NCI-H1417 treated with DMSO at 0.1 percent for 48 hours (cell line): ENCODE measurements around the gene TNS1.
"Not testable (repeated sequence)": the region's sequence is repeated elsewhere in the genome, so short reads cannot be mapped to it uniquely, and the experiment has no call there.

ENCODE experiments used
- DNase-seq: peaks from one replicate; lab custom pipeline; 2025; lab: John Stamatoyannopoulos, UW

The TNS1 gene

GRCh38 chr2:217812170-217812569 is 190.6 kb downstream of the TNS1 start:
- DNase-seq: no peak

- DNase-seq: no peak
Observed at GRCh38 chr2:217810260-217810659, 192.5 kb downstream of the TNS1 start.

GRCh38 chr2:217809736-217810135 is 193.1 kb downstream of the TNS1 start:
- DNase-seq: no peak

- not testable (repeated sequence) for DNase-seq
Observed at GRCh38 chr2:217808967-217809366, 193.8 kb downstream of the TNS1 start.

- DNase-seq: no peak
Observed at GRCh38 chr2:217808326-217808725, 194.5 kb downstream of the TNS1 start.

GRCh38 chr2:217807753-217808152 is 195.0 kb downstream of the TNS1 start:
- DNase-seq: no peak

GRCh38 chr2:217807025-217807424 is 195.8 kb downstream of the TNS1 start:
- DNase-seq: no peak

- DNase-seq: no peak
Observed at GRCh38 chr2:217806482-217806765, 196.4 kb downstream of the TNS1 start.

- DNase-seq: no peak
Observed at GRCh38 chr2:217805668-217806481, 196.9 kb downstream of the TNS1 start.

- no peak for DNase-seq
Observed at GRCh38 chr2:217804791-217805667, 197.8 kb downstream of the TNS1 start.

GRCh38 chr2:217804338-217804737 is 198.5 kb downstream of the TNS1 start:
- no peak for DNase-seq

GRCh38 chr2:217803653-217803960 is 199.2 kb downstream of the TNS1 start:
- DNase-seq: no peak

GRCh38 chr2:217802876-217803652 is 199.7 kb downstream of the TNS1 start:
- DNase-seq: no peak

- DNase-seq: no peak
Observed at GRCh38 chr2:217802266-217802665, 200.5 kb downstream of the TNS1 start.

- no peak for DNase-seq
Observed at GRCh38 chr2:217801711-217802110, 201.1 kb downstream of the TNS1 start.

GRCh38 chr2:217801115-217801531 is 201.7 kb downstream of the TNS1 start:
- no peak for DNase-seq

- no peak for DNase-seq
Observed at GRCh38 chr2:217800433-217801114, 202.2 kb downstream of the TNS1 start.

- DNase-seq: no peak
Observed at GRCh38 chr2:217799563-217800432, 203.0 kb downstream of the TNS1 start.

GRCh38 chr2:217798743-217799562 is 203.8 kb downstream of the TNS1 start:
- no peak for DNase-seq

GRCh38 chr2:217798191-217798590 is 204.6 kb downstream of the TNS1 start:
- DNase-seq: no peak
